HepG2 (cell line): Measurements from ENCODE around the gene FAM83F. TPM values are rescaled to one million over a fixed set of nuclear protein-coding genes. Genes with fewer than 3 reads are reported as not detected.

Experiments
- ATAC-seq: fragments of 200-7000 bp; cut with Tn5 transposase; 3 replicates; pipeline ENCODE4 v1.9.1; 2020; ENCODE audit warnings: mild to moderate bottlenecking, moderate library complexity
- BruUV-seq: library from RNA; stranded (reverse); fragments of 400-500 nt; replicated peaks from 2 replicates; lab custom pipeline; 2021; lab: Mats Ljungman, UMichigan
- CTCF ChIA-PET: fragments of 300-600 bp; formaldehyde crosslinking; extraction: SDS; loops from one replicate; lab custom pipeline; 2021; ENCODE audit warnings: low total read pairs, inconsistent platforms, low intra/inter-chr PET ratio; lab: Yijun Ruan, JAX
- POLR2A ChIA-PET: fragments of 350-600 bp; sonication (Branson Sonifier 250); formaldehyde crosslinking; loops from one replicate; lab custom pipeline; 2020; ENCODE audit warnings: antibody characterized with exemption, inconsistent platforms; lab: Yijun Ruan, JAX
- DNase-seq: peaks from one replicate; pipeline ENCODE4 v3.0.0-alpha.2; 2015; ENCODE audit warnings: low spot score
- FAIRE-seq: peaks from 3 replicates; lab custom pipeline; 2011; peaks lifted over from hg19 to GRCh38; lab: Jason Lieb, UNC
- H2AFZ ChIP-seq: one replicate; pipeline ENCODE4 v1.6.1; 2011; ENCODE audit warnings: low read length, inconsistent platforms
- H3K27ac ChIP-seq: fragments of 300-600 bp; 3 replicates; pipeline ENCODE4 v1.8.0; 2011; ENCODE audit warnings: mixed run types, mild to moderate bottlenecking, mixed read lengths, low read length, inconsistent platforms; ENCODE audit not compliant: insufficient read depth; ENCODE audit errors: extremely low read length
- H3K27me3 ChIP-seq, 2 experiments: fragments of 200-600 bp in 1 of 2; 2 replicates in 1 of 2; 3 replicates in 1 of 2; pipeline versions ENCODE4 v1.6.0 to v1.8.0; 2011; ENCODE audit warnings: low read length in 2 of 2, mild to moderate bottlenecking in 2 of 2, moderate library complexity in 2 of 2, inconsistent platforms in 1 of 2; ENCODE audit not compliant: insufficient read depth in 2 of 2, control insufficient read depth in 1 of 2
- H3K36me3 ChIP-seq, 2 experiments: fragments of 200-600 bp in 1 of 2; replicated peaks in 1 of 2; 2 replicates in 1 of 2; 3 replicates in 1 of 2; pipeline versions ENCODE4 v1.5.1 to v1.8.0; 2011; ENCODE audit warnings: low read length in 2 of 2, inconsistent platforms in 1 of 2; ENCODE audit not compliant: insufficient read depth in 2 of 2, control insufficient read depth in 1 of 2
- H3K4me1 ChIP-seq: 2 replicates; pipeline ENCODE4 v1.5.1; 2012; ENCODE audit warnings: low read length, inconsistent platforms; ENCODE audit not compliant: insufficient read depth
- H3K4me2 ChIP-seq: 2 replicates; pipeline ENCODE4 v1.6.0; 2011; ENCODE audit warnings: low read depth, low read length, inconsistent platforms
- H3K4me3 ChIP-seq, 3 experiments: fragments of 200-600 bp in 1 of 3; sonication (generic), shearing (Covaris generic) in 1 of 3; replicated peaks in 1 of 3; 2 replicates each; pipeline ENCODE4 v1.5.1; 2011 to 2016; ENCODE audit warnings: low read length in 3 of 3, inconsistent platforms in 2 of 3, low read depth in 2 of 3, mild to moderate bottlenecking in 2 of 3, control low read depth in 1 of 3, mixed read lengths in 1 of 3; ENCODE audit not compliant: insufficient read depth in 1 of 3
- H3K79me2 ChIP-seq: one replicate; pipeline ENCODE4 v1.6.1; 2011; ENCODE audit warnings: low read length, inconsistent platforms; ENCODE audit not compliant: insufficient read depth
- H3K9ac ChIP-seq: 2 replicates; pipeline ENCODE4 v1.6.0; 2011; ENCODE audit warnings: mild to moderate bottlenecking, low read depth, low read length, inconsistent platforms; ENCODE audit not compliant: insufficient read depth
- H3K9me3 ChIP-seq: 2 replicates; pipeline ENCODE4 v1.5.1; 2012; ENCODE audit warnings: mild to moderate bottlenecking, low read length
- H4K20me1 ChIP-seq: 2 replicates; pipeline ENCODE4 v1.6.0; 2011; ENCODE audit warnings: inconsistent platforms, mild to moderate bottlenecking, low read length, moderate library complexity; ENCODE audit not compliant: insufficient read depth
- ARNTL ChIP-seq: sonication (generic); formaldehyde crosslinking; IDR thresholded peaks from 2 replicates; pipeline ENCODE4 v1.4.0; 2020; ENCODE audit warnings: mild to moderate bottlenecking, missing genetic modification reagents
- BRCA1 ChIP-seq: sonication (generic); formaldehyde crosslinking; IDR thresholded peaks from 2 replicates; pipeline ENCODE4 v1.4.0; 2020; ENCODE audit warnings: missing genetic modification reagents
- GPN1 ChIP-seq: sonication (generic); formaldehyde crosslinking; IDR thresholded peaks from 2 replicates; pipeline ENCODE4 v1.5.1; 2020; ENCODE audit warnings: missing genetic modification reagents, borderline replicate concordance
- HNRNPUL1 ChIP-seq: fragments of 200-400 bp; formaldehyde crosslinking; IDR thresholded peaks from 2 replicates; pipeline ENCODE4 v1.6.1; 2017; ENCODE audit warnings: low read depth, mild to moderate bottlenecking, low read length, moderate library complexity
- MAFK ChIP-seq, 2 experiments: IDR thresholded peaks in 1 of 2; conservative IDR thresholded peaks in 1 of 2; 2 replicates each; pipeline ENCODE4 v1.6.1; 2011; ENCODE audit warnings: improper control_type of control experiment in 2 of 2, low read length in 2 of 2
- MTF1 ChIP-seq: sonication (generic); formaldehyde crosslinking; IDR thresholded peaks from 2 replicates; pipeline ENCODE4 v1.5.0; 2020; ENCODE audit warnings: missing genetic modification reagents
- NFYB ChIP-seq: sonication (generic); formaldehyde crosslinking; IDR thresholded peaks from 2 replicates; pipeline ENCODE4 v1.4.0; 2020; ENCODE audit warnings: missing genetic modification reagents
- POLR2G ChIP-seq: fragments of 200-400 bp; formaldehyde crosslinking; IDR thresholded peaks from 2 replicates; pipeline ENCODE4 v1.6.1; 2018; ENCODE audit warnings: mild to moderate bottlenecking, low read depth, low read length, moderate library complexity
- RCOR2 ChIP-seq: IDR thresholded peaks from 2 replicates; pipeline ENCODE4 v1.6.1; 2016; ENCODE audit warnings: missing biosample characterization, missing genetic modification reagents
- REL ChIP-seq: sonication (generic); formaldehyde crosslinking; conservative IDR thresholded peaks from 2 replicates; pipeline ENCODE4 v1.8.0; 2022; ENCODE audit warnings: mild to moderate bottlenecking, missing genetic modification reagents, moderate library complexity
- ZNF343 ChIP-seq: sonication (generic); formaldehyde crosslinking; IDR thresholded peaks from 2 replicates; pipeline ENCODE4 v1.4.0; 2020; ENCODE audit warnings: mild to moderate bottlenecking, missing genetic modification reagents
- ZNF383 ChIP-seq: sonication (generic); formaldehyde crosslinking; IDR thresholded peaks from 2 replicates; pipeline ENCODE4 v1.4.0; 2020; ENCODE audit warnings: missing genetic modification reagents, mild to moderate bottlenecking, borderline replicate concordance
- ZNF780A ChIP-seq: sonication (generic); formaldehyde crosslinking; IDR thresholded peaks from 2 replicates; pipeline ENCODE4 v1.8.0; 2022; ENCODE audit warnings: mild to moderate bottlenecking, missing genetic modification reagents, moderate library complexity
- ZSCAN29 ChIP-seq: sonication (generic); formaldehyde crosslinking; conservative IDR thresholded peaks from 2 replicates; pipeline ENCODE4 v1.4.0; 2020; ENCODE audit warnings: mild to moderate bottlenecking, missing genetic modification reagents
- WGBS: methylation state at CpG from one replicate; pipeline ENCODE4 v1.1.6; 2017; ENCODE audit warnings: low lambda C conversion rate; 5-methylcytosine and 5-hydroxymethylcytosine counted together
- in situ Hi-C: cut with HindIII; loops from 2 replicates; pipeline ENCODE4 v1.10.0; 2017; ENCODE audit warnings: low pct_unique_long_range_greater_than_20kb; ENCODE audit not compliant: extremely low pct_ligation_motif_present
- intact Hi-C: fragments of 100-400 bp; cut with micrococcal nuclease; formaldehyde crosslinking; loops from one replicate; pipeline ENCODE4 v1.10.0; 2022; ENCODE audit not compliant: unreplicated experiment
- polyA plus RNA-seq, 8 experiments: library from polyadenylated mRNA; depleted of rRNA in 3 of 8; stranded (reverse) in 7 of 8; unstranded in 1 of 8; fragments of >200 nt; fragmentation: Illumina TruSeq in 4 of 8; extraction: Trizol in 4 of 8; gene quantifications; 2 replicates each; pipeline versions ENCODE4 v1.2.1 to v1.2.3, GENCODE V29; 2011 to 2016; ENCODE audit warnings: low read depth in 4 of 8, missing spikeins in 1 of 8, mixed read lengths in 1 of 8; ENCODE audit not compliant: insufficient read depth in 1 of 8
- total RNA-seq, 5 experiments: library from RNA; depleted of rRNA; stranded (reverse); fragments of >200 nt; fragmentation: Illumina TruSeq; extraction: Trizol; gene quantifications; 2 replicates each; pipeline ENCODE4 v1.2.3, GENCODE V29; 2016; ENCODE audit warnings: low read depth in 1 of 5
- TF ChIP-seq, protein P1 (sequence below): sonication (generic); formaldehyde crosslinking; IDR thresholded peaks from 2 replicates; pipeline ENCODE4 v1.4.0; 2020; ENCODE audit warnings: mild to moderate bottlenecking, missing genetic modification reagents
- TF ChIP-seq, protein P2 (sequence below): sonication (generic); formaldehyde crosslinking; IDR thresholded peaks from 2 replicates; pipeline ENCODE4 v1.4.0; 2020; ENCODE audit warnings: missing genetic modification reagents
- TF ChIP-seq, protein P3 (sequence below): IDR thresholded peaks from 2 replicates; pipeline ENCODE4 v1.6.1; 2012; ENCODE audit warnings: low read length, improper control_type of control experiment
- TF ChIP-seq, protein P4 (sequence below): sonication (generic); formaldehyde crosslinking; IDR thresholded peaks from 2 replicates; pipeline ENCODE4 v1.8.0; 2022; ENCODE audit warnings: missing genetic modification reagents, low read depth, mild to moderate bottlenecking, borderline replicate concordance
- TF ChIP-seq, protein P5 (sequence below): sonication (generic); formaldehyde crosslinking; IDR thresholded peaks from 2 replicates; pipeline ENCODE4 v1.4.0; 2020; ENCODE audit warnings: missing genetic modification reagents

Gene FAM83F
- total and polyA plus RNA-seq, 2 of the 13 experiments (the other 11 are each of a cell fraction or from before 2014, with no cell fraction given) = not detected

DNA sequence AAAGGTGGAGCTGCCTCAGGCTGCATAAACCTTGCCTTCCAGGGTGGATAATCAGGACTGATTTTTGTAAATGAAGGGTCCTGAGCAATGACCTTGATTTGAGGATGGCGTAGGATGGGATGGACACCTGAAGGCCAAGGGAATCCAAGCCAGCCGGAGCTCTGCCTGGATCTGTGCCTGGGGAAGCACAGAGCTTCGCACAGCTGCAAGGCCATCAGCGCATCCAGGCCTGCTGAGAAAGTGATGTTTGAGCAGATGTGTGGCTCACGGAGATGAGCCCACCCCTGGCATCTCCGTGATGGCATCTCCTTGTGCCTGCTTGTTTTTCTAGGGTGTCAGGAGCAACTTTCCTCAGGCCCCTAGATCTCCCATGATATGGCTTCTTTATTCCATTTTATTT, 23.3 kb downstream of the FAM83F start:
- Histone ChIP-seq H3K27me3 (peaks cover 4 to 27% of the 10 kb centered on the region in 2 experiments; a peak in 3 of 5 replicates), H3K4me1 (peaks cover 12% of the 10 kb centered on the region), H4K20me1 (no peaks in the 10 kb centered on the region), H3K4me2 (no peak overlapping the region), H3K36me3 (no peaks in the 10 kb centered on the region), H3K79me2 (no peaks in the 10 kb centered on the region), H2AFZ (no peak overlapping the region), H3K9ac (no peak overlapping the region), H3K9me3 (no peaks in the 10 kb centered on the region), H3K4me3 (no peak overlapping the region), H3K27ac (no peak overlapping the region)
- no TSS peak for BruUV-seq
- intact Hi-C loops = no loop called here
- ATAC-seq (no peak), DNase-seq (no peak), FAIRE-seq (no peak)
- POLR2A ChIA-PET = no interaction called here
- CTCF ChIA-PET = no interaction called here
- WGBS = 70% methylated on average over 5 of the region's 6 CpGs
- in situ Hi-C loops = no loop called here
- TF ChIP-seq, protein P1, sequence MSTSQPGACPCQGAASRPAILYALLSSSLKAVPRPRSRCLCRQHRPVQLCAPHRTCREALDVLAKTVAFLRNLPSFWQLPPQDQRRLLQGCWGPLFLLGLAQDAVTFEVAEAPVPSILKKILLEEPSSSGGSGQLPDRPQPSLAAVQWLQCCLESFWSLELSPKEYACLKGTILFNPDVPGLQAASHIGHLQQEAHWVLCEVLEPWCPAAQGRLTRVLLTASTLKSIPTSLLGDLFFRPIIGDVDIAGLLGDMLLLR = no peak
- TF ChIP-seq, protein P2, sequence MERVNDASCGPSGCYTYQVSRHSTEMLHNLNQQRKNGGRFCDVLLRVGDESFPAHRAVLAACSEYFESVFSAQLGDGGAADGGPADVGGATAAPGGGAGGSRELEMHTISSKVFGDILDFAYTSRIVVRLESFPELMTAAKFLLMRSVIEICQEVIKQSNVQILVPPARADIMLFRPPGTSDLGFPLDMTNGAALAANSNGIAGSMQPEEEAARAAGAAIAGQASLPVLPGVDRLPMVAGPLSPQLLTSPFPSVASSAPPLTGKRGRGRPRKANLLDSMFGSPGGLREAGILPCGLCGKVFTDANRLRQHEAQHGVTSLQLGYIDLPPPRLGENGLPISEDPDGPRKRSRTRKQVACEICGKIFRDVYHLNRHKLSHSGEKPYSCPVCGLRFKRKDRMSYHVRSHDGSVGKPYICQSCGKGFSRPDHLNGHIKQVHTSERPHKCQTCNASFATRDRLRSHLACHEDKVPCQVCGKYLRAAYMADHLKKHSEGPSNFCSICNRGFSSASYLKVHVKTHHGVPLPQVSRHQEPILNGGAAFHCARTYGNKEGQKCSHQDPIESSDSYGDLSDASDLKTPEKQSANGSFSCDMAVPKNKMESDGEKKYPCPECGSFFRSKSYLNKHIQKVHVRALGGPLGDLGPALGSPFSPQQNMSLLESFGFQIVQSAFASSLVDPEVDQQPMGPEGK (CRISPR knock-in tag) = no peak
- no peak for TF ChIP-seq MTF1 (CRISPR knock-in tag)
- TF ChIP-seq ZNF780A = no peak
- no peak for TF ChIP-seq BRCA1 (CRISPR knock-in tag)
- no peak for TF ChIP-seq ZSCAN29
- TF ChIP-seq, protein P3, sequence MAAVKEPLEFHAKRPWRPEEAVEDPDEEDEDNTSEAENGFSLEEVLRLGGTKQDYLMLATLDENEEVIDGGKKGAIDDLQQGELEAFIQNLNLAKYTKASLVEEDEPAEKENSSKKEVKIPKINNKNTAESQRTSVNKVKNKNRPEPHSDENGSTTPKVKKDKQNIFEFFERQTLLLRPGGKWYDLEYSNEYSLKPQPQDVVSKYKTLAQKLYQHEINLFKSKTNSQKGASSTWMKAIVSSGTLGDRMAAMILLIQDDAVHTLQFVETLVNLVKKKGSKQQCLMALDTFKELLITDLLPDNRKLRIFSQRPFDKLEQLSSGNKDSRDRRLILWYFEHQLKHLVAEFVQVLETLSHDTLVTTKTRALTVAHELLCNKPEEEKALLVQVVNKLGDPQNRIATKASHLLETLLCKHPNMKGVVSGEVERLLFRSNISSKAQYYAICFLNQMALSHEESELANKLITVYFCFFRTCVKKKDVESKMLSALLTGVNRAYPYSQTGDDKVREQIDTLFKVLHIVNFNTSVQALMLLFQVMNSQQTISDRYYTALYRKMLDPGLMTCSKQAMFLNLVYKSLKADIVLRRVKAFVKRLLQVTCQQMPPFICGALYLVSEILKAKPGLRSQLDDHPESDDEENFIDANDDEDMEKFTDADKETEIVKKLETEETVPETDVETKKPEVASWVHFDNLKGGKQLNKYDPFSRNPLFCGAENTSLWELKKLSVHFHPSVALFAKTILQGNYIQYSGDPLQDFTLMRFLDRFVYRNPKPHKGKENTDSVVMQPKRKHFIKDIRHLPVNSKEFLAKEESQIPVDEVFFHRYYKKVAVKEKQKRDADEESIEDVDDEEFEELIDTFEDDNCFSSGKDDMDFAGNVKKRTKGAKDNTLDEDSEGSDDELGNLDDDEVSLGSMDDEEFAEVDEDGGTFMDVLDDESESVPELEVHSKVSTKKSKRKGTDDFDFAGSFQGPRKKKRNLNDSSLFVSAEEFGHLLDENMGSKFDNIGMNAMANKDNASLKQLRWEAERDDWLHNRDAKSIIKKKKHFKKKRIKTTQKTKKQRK = no peak
- no peak for TF ChIP-seq HNRNPUL1
- TF ChIP-seq ZNF383 = no peak
- TF ChIP-seq MAFK (conservative IDR thresholded peaks at IDR 0.05 in 1 of 2, IDR thresholded peaks at IDR 0.05 in 1 of 2; ENCODE audit: low read length in 2 of 2) = no peak
- no peak for TF ChIP-seq REL (CRISPR knock-in tag)
- no peak for TF ChIP-seq ARNTL (CRISPR knock-in tag)
- TF ChIP-seq, protein P4, sequence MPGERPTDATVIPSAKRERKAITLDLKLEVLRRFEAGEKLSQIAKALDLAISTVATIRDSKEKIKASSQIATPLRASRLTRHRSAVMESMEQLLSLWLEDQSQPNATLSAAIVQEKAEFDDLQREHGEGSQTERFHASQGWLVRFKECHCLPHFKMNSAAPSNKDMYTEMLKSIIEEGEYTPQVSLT = no peak
- no peak for TF ChIP-seq RCOR2 (CRISPR knock-in tag)
- no peak for TF ChIP-seq GPN1 (CRISPR knock-in tag)
- TF ChIP-seq NFYB = no peak
- no peak for TF ChIP-seq ZNF343
- TF ChIP-seq POLR2G = no peak
- TF ChIP-seq, protein P5, sequence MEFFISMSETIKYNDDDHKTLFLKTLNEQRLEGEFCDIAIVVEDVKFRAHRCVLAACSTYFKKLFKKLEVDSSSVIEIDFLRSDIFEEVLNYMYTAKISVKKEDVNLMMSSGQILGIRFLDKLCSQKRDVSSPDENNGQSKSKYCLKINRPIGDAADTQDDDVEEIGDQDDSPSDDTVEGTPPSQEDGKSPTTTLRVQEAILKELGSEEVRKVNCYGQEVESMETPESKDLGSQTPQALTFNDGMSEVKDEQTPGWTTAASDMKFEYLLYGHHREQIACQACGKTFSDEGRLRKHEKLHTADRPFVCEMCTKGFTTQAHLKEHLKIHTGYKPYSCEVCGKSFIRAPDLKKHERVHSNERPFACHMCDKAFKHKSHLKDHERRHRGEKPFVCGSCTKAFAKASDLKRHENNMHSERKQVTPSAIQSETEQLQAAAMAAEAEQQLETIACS (CRISPR knock-in tag) = no peak
